Caco-2 (cell line): Measurements from ENCODE around the gene PCBD1. TPM values are rescaled to one million over a fixed set of nuclear protein-coding genes. Genes with fewer than 3 reads are reported as not detected.

Source experiments
- Bru-seq: library from RNA; stranded (reverse); fragments of 400-500 nt; gene quantifications from one replicate; lab custom pipeline; 2021; lab: Mats Ljungman, UMichigan
- BruChase-seq, 2 experiments: library from RNA; stranded (reverse); fragments of 400-500 nt; gene quantifications; one replicate each; lab custom pipeline; 2021; lab: Mats Ljungman, UMichigan
- BruUV-seq: library from RNA; stranded (reverse); fragments of 400-500 nt; replicated peaks from 2 replicates; lab custom pipeline; 2021; lab: Mats Ljungman, UMichigan
- CTCF ChIA-PET: fragments of 300-600 bp; sonication (Branson Sonifier 250); formaldehyde crosslinking; loops from one replicate; lab custom pipeline; 2022; ENCODE audit warnings: antibody characterized with exemption; lab: Charles Lee
- POLR2A ChIA-PET: fragments of 300-600 bp; sonication (Branson Sonifier 250); formaldehyde crosslinking; loops from one replicate; lab custom pipeline; 2022; ENCODE audit warnings: antibody characterized with exemption; lab: Charles Lee
- DNase-seq, 2 experiments: peaks; one replicate each; pipeline versions ENCODE4 v3.0.0 to v3.0.0-alpha.2; 2020 to 2022
- H3K27me3 ChIP-seq: replicated peaks from 2 replicates; pipeline ENCODE4 v1.6.0; 2011; ENCODE audit warnings: low read length; ENCODE audit not compliant: control insufficient read depth, insufficient read depth
- H3K36me3 ChIP-seq: 2 replicates; pipeline ENCODE4 v1.5.1; 2011; ENCODE audit warnings: low read length; ENCODE audit not compliant: control insufficient read depth, insufficient read depth
- H3K4me1 ChIP-seq: fragments of 250-450 bp; sonication (Bioruptor Pico); 2 replicates; pipeline ENCODE4 v1.5.1; 2020; ENCODE audit warnings: mild to moderate bottlenecking
- H3K4me3 ChIP-seq: 2 replicates; pipeline ENCODE4 v1.5.1; 2011; ENCODE audit warnings: low read depth, mild to moderate bottlenecking, control low read depth, low read length
- H3K9me3 ChIP-seq: fragments of 250-450 bp; sonication (Bioruptor Pico); 2 replicates; pipeline ENCODE4 v1.5.1; 2020; ENCODE audit warnings: mild to moderate bottlenecking, moderate library complexity
- H3K27ac Mint-ChIP-seq: one replicate; pipeline ENCODE4 v1.8.0; 2022; ENCODE audit warnings: mixed read lengths; ENCODE audit not compliant: unreplicated experiment
- H3K27me3 Mint-ChIP-seq: one replicate; pipeline ENCODE4 v1.8.0; 2022; ENCODE audit warnings: mixed read lengths; ENCODE audit not compliant: insufficient read depth, unreplicated experiment
- H3K36me3 Mint-ChIP-seq: one replicate; pipeline ENCODE4 v1.8.0; 2022; ENCODE audit warnings: mild to moderate bottlenecking, mixed read lengths; ENCODE audit not compliant: insufficient read depth, unreplicated experiment
- H3K4me1 Mint-ChIP-seq: one replicate; pipeline ENCODE4 v1.8.0; 2022; ENCODE audit warnings: low read depth, mixed read lengths; ENCODE audit not compliant: unreplicated experiment
- H3K4me3 Mint-ChIP-seq: one replicate; pipeline ENCODE4 v1.8.0; 2022; ENCODE audit warnings: mild to moderate bottlenecking, moderate library complexity, mixed read lengths; ENCODE audit not compliant: unreplicated experiment
- H3K9me3 Mint-ChIP-seq: one replicate; pipeline ENCODE4 v1.8.0; 2022; ENCODE audit warnings: mixed read lengths; ENCODE audit not compliant: unreplicated experiment
- intact Hi-C: fragments of 100-400 bp; cut with micrococcal nuclease; formaldehyde crosslinking; loops from one replicate; pipeline ENCODE4 v1.10.0; 2022; ENCODE audit not compliant: unreplicated experiment
- long read RNA-seq: library from polyadenylated mRNA; stranded (forward); transcript quantifications from one replicate; pipeline ENCODE4 v2.0.0, GENCODE V29; 2022
- total RNA-seq: library from RNA; stranded (reverse); gene quantifications from 2 replicates; pipeline ENCODE4 v1.2.3, GENCODE V29; 2022
- TF ChIP-seq, protein P1 (sequence below), 2 experiments: fragments of 200-600 bp in 1 of 2; IDR thresholded peaks; 1 replicate in 1 of 2; 2 replicates in 1 of 2; pipeline versions ENCODE4 v1.5.1 to v1.8.0; 2011 to 2022; ENCODE audit warnings: antibody characterized with exemption in 1 of 2, control low read depth in 1 of 2, inconsistent platforms in 1 of 2, low read depth in 1 of 2, low read length in 1 of 2, mild to moderate bottlenecking in 1 of 2, moderate library complexity in 1 of 2; ENCODE audit not compliant: insufficient read depth in 1 of 2, severe bottlenecking in 1 of 2, unreplicated experiment in 1 of 2

The PCBD1 gene
- total RNA-seq: 249 and 252 TPM in 2 replicates
- percentile 94 among the genes with signal in this experiment for Bru-seq, nascent RNA
- percentile 85 among the genes with signal in this experiment for BruChase-seq, experiment 1, labeled RNA remaining after a 2-hour chase
- percentile 95 among the genes with signal in this experiment for BruChase-seq, experiment 2, labeled RNA remaining after a 6-hour chase
- long read RNA-seq, transcript PCBD1-201 (4 exons, 1,006 nt): major isoform, 125 of 158 reads
- long read RNA-seq, partial matches to known transcripts: 19 of 158 reads
- long read RNA-seq, other reads (novel, unspliced or antisense): 11 of 158 reads

DNA sequence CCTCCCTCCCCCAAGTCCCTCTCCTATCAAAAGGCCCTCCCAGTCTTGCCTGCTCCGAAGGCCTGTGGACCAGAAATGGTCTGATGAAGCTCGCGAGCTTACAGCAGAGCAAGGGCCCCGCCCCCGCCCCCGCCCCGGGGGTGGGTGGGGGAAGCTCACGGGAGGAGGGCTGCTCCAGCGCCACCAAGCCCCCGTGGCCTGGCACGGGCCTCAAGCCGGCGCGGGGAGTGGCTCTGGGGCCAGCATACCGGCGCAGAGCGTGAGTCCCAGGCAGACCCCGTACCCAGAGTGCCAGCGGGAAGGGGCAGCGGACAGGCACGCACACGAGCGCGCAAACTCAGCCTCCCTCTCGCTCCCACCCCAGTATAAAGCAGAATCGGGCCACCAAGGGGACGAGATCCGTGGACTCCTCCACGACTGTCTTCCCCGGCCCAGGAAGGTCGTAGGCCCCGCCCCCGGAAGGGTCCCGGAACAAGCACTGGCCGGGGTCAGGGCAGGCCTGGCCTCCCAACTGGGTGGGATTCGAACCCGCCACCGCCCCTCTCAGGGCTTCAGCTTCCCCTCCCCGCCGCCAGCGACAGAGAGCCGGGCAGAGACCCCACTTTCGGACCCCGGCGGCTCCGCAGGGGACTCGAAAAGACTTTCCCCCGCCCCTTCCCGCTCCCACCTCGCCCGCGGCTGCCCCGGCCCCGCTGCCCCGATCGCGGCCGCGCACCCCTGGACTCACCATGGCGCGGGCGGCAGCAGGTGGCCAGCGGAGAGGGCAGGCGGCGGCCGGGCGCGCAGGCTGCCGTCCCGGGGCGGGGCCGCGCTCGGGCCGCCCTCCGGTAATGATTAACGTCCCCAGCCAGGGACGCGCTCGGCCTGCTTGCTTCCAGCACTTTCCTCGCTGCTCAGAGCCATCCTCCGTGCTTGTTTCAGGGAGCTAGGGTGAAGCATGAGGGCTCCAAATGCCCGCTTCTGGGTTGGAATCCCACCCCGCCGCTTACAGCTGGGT is at the start of gene PCBD1:
Gene PCBD1 (minus strand): TSS at position 762 of the 997 bp plus-strand sequence. CDS start 32 bp downstream, at position 730.
- Histone ChIP-seq H3K4me3 (peak within 1 kb of the TSS; percentile 98), H3K27me3 (no peaks in the 10 kb centered on the region), H3K9me3 (no peaks in the 10 kb centered on the region), H3K4me1 (peaks cover 14% of the 10 kb centered on the region), H3K36me3 (peaks cover 14% of the 10 kb centered on the region)
- H3K27me3 Mint-ChIP-seq: no peaks in the 10 kb centered on the region
- peak within 1 kb of the TSS; percentile 67 for H3K27ac Mint-ChIP-seq
- H3K9me3 Mint-ChIP-seq: no peaks in the 10 kb centered on the region
- TF ChIP-seq, protein P1, sequence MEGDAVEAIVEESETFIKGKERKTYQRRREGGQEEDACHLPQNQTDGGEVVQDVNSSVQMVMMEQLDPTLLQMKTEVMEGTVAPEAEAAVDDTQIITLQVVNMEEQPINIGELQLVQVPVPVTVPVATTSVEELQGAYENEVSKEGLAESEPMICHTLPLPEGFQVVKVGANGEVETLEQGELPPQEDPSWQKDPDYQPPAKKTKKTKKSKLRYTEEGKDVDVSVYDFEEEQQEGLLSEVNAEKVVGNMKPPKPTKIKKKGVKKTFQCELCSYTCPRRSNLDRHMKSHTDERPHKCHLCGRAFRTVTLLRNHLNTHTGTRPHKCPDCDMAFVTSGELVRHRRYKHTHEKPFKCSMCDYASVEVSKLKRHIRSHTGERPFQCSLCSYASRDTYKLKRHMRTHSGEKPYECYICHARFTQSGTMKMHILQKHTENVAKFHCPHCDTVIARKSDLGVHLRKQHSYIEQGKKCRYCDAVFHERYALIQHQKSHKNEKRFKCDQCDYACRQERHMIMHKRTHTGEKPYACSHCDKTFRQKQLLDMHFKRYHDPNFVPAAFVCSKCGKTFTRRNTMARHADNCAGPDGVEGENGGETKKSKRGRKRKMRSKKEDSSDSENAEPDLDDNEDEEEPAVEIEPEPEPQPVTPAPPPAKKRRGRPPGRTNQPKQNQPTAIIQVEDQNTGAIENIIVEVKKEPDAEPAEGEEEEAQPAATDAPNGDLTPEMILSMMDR (IDR thresholded peaks at IDR 0.05; ENCODE audit: insufficient read depth in 1 of 2, low read depth in 1 of 2, low read length in 1 of 2, severe bottlenecking in 1 of 2, unreplicated experiment in 1 of 2): no peak
- intact Hi-C loops: loop anchor here (1.0 kb wide), 1 partner anchor 8 kb away; no protein-coding TSS in a partner anchor
- BruUV-seq: no TSS peak
- CTCF ChIA-PET: interaction anchor here (0.5 to 1.5 kb wide), 10 partner anchors 8 to 427 kb away, joined by 3 to 5 read pairs (median 3); no protein-coding TSS in a partner anchor
- peak within 1 kb of the TSS; percentile 83 for H3K4me3 Mint-ChIP-seq
- peaks cover 48% of the 10 kb centered on the region for H3K36me3 Mint-ChIP-seq
- POLR2A ChIA-PET: interaction anchor here (0.5 to 1.8 kb wide), 9 partner anchors 9 to 379 kb away, joined by 3 to 7 read pairs (median 4); no protein-coding TSS in a partner anchor
- peaks cover 22% of the 10 kb centered on the region for H3K4me1 Mint-ChIP-seq
- DNase-seq: peak; percentile 90 to 97

DNA sequence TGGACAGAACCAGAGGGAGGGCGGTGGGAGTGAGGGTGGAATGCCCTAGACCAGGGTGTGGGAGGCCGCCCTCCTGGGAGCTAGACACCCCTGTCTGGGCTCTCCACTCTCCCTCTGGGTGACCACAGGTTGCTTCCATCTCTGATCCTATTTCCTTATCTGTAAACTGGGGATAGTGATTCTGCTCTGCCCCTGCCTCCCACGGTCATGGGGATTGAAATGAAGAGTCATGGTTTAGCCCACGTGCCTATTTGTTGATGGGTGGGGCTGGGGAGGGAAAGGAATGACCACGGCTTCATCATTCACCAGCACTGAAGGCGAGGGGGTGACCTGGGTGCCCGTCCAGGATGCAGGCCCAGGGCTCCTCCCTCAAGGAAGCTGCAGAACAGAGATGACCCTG is 49.3 kb upstream of the PCBD1 start:
- Histone ChIP-seq H3K27me3 (no peaks in the 10 kb centered on the region; the same call in 1 of the 2 replicates), H3K4me3 (no peak overlapping the region)
- CTCF ChIA-PET: no interaction called here

More for the DNA sequence above, 49.3 kb upstream of the PCBD1 start:
- no peaks in the 10 kb centered on the region for H3K36me3 Mint-ChIP-seq
- Histone ChIP-seq H3K36me3 (no peaks in the 10 kb centered on the region), H3K9me3 (no peaks in the 10 kb centered on the region), H3K4me1 (no peaks in the 10 kb centered on the region)
- H3K27me3 Mint-ChIP-seq: peaks cover 10% of the 10 kb centered on the region
- DNase-seq: no peak
- no peak overlapping the region for H3K27ac Mint-ChIP-seq
- BruUV-seq: no TSS peak
- no peaks in the 10 kb centered on the region for H3K9me3 Mint-ChIP-seq
- TF ChIP-seq, protein P1 (IDR thresholded peaks at IDR 0.05; ENCODE audit: insufficient read depth in 1 of 2, low read depth in 1 of 2, low read length in 1 of 2, severe bottlenecking in 1 of 2, unreplicated experiment in 1 of 2): no peak
- no peak overlapping the region for H3K4me3 Mint-ChIP-seq
- H3K4me1 Mint-ChIP-seq: no peaks in the 10 kb centered on the region
- POLR2A ChIA-PET: no interaction called here
- intact Hi-C loops: no loop called here
